Activated CD8-positive, alpha-beta memory T cell treated with anti-CD3 and anti-CD28 coated beads, Interleukin-2, amount 50 U/mL, for 1 hour (primary cell): ENCODE data around the gene SIK2.
"Not testable (repeated sequence)": the region's sequence is repeated elsewhere in the genome, so short reads cannot be mapped to it uniquely, and the experiment has no call there.

ENCODE experiments used
- DNase-seq: peaks from one replicate; pipeline ENCODE4 v3.0.0-alpha.2; 2020; ENCODE audit errors: extremely low read depth

The SIK2 gene

GRCh38 chr11:111624608-111625007, 22.4 kb downstream of the SIK2 start:
- DNase-seq, result no peak

GRCh38 chr11:111627591-111627990, 25.3 kb downstream of the SIK2 start:
- DNase-seq, result no peak

- no peak for DNase-seq
Observed at GRCh38 chr11:111629499-111629898, 27.2 kb downstream of the SIK2 start.

GRCh38 chr11:111631024-111631665, 28.9 kb downstream of the SIK2 start:
- no peak for DNase-seq

- no peak for DNase-seq
Observed at GRCh38 chr11:111631666-111632039, 29.4 kb downstream of the SIK2 start.

- DNase-seq, result no peak
Observed at GRCh38 chr11:111632516-111633220, 30.4 kb downstream of the SIK2 start.

GRCh38 chr11:111633248-111633647, 31.0 kb downstream of the SIK2 start:
- DNase-seq, result no peak

- DNase-seq, result no peak
Observed at GRCh38 chr11:111633756-111634362, 31.6 kb downstream of the SIK2 start.

- no peak for DNase-seq
Observed at GRCh38 chr11:111634981-111635705, 32.9 kb downstream of the SIK2 start.

GRCh38 chr11:111635706-111636045, 33.4 kb downstream of the SIK2 start:
- DNase-seq, result no peak

- no peak for DNase-seq
Observed at GRCh38 chr11:111637885-111638284, 35.6 kb downstream of the SIK2 start.

- DNase-seq, result no peak
Observed at GRCh38 chr11:111639226-111639925, 37.1 kb downstream of the SIK2 start.

GRCh38 chr11:111641339-111642015, 39.2 kb downstream of the SIK2 start:
- DNase-seq, result no peak

- DNase-seq, result no peak
Observed at GRCh38 chr11:111642542-111642941, 40.3 kb downstream of the SIK2 start.

- DNase-seq, result no peak
Observed at GRCh38 chr11:111644922-111645321, 42.7 kb downstream of the SIK2 start.

GRCh38 chr11:111645657-111646316, 43.5 kb downstream of the SIK2 start:
- DNase-seq, result no peak

GRCh38 chr11:111651336-111651735, 49.1 kb downstream of the SIK2 start:
- not testable (repeated sequence) for DNase-seq

- no peak for DNase-seq
Observed at GRCh38 chr11:111652184-111652583, 49.9 kb downstream of the SIK2 start.

GRCh38 chr11:111654601-111655000, 52.4 kb downstream of the SIK2 start:
- no peak for DNase-seq

- no peak for DNase-seq
Observed at GRCh38 chr11:111655924-111656323, 53.7 kb downstream of the SIK2 start.

GRCh38 chr11:111657905-111658304, 55.7 kb downstream of the SIK2 start:
- DNase-seq, result not testable (repeated sequence)
